Uterus (tissue), 4 donors: ENCODE measurements around the gene RPS19. TPM values are rescaled to one million over a fixed set of nuclear protein-coding genes. Genes with fewer than 3 reads are reported as not detected.

Experiments
- DNase-seq, 2 donors: peaks; one replicate each; pipeline ENCODE4 v3.0.0-alpha.2; 2019 to 2020
- H3K27ac ChIP-seq, 2 donors: fragments of 200-600 bp; sonication (generic); 1 replicate in 1 of 2; 2 replicates in 1 of 2; pipeline ENCODE4 v1.5.1; 2016 to 2018
- H3K27me3 ChIP-seq, 2 donors: fragments of 200-600 bp; sonication (generic); one replicate each; pipeline ENCODE4 v1.5.1; 2018 to 2019; ENCODE audit warnings: control low read depth in 1 of 2
- H3K36me3 ChIP-seq, 2 donors: fragments of 200-600 bp; sonication (generic); one replicate each; pipeline ENCODE4 v1.5.1; 2019; ENCODE audit warnings: control low read depth in 1 of 2
- H3K4me1 ChIP-seq, 2 donors: fragments of 200-600 bp; sonication (generic); one replicate each; pipeline ENCODE4 v1.5.1; 2018 to 2019; ENCODE audit warnings: control low read depth in 1 of 2
- H3K4me3 ChIP-seq, 2 donors: fragments of 200-600 bp; sonication (generic); 1 replicate in 1 of 2; 2 replicates in 1 of 2; pipeline ENCODE4 v1.5.1; 2018 to 2019; ENCODE audit warnings: mild to moderate bottlenecking in 1 of 2
- H3K9me3 ChIP-seq, 2 donors: fragments of 200-600 bp; sonication (generic); one replicate each; pipeline ENCODE4 v1.5.1; 2019; ENCODE audit warnings: control low read depth in 1 of 2
- CTCF ChIP-seq, 4 experiments: fragments of 200-600 bp in 2 of 4; fragments of 450-650 bp in 2 of 4; sonication (generic) in 2 of 4; IDR thresholded peaks; one replicate each; pipeline ENCODE4 v1.5.1; 2016 to 2019; ENCODE audit warnings: antibody characterized with exemption in 4 of 4, mild to moderate bottlenecking in 2 of 4, moderate library complexity in 1 of 4
- POLR2A ChIP-seq, 2 donors: fragments of 450-650 bp; IDR thresholded peaks; one replicate each; pipeline ENCODE4 v1.6.1; 2016; ENCODE audit warnings: antibody characterized with exemption in 2 of 2, mild to moderate bottlenecking in 1 of 2, moderate library complexity in 1 of 2
- intact Hi-C: fragments of 100-400 bp; cut with DNase I; formaldehyde crosslinking; loops from one replicate; pipeline ENCODE4 v1.15.1; 2023; ENCODE audit warnings: low total_unique reads
- total RNA-seq, 4 donors: library from RNA; depleted of rRNA in 3 of 4; stranded (reverse); fragments of >200 nt in 3 of 4; gene quantifications; one replicate each; pipeline versions ENCODE4 v1.1.0 to v1.2.4, GENCODE V29; 2014 to 2023
- donor health status: DM: yes; HTN: yes; CAD: no.

RPS19 gene
- total RNA-seq, 4 donors from 2014 or later: 324 to 1,895 (median 1,094) TPM

GRCh38 chr19:41905273-41906002, 45.4 kb downstream of the RPS19 start:
- no peaks in the 10 kb centered on the region for H3K36me3 ChIP-seq
- no peak for TF ChIP-seq POLR2A (IDR thresholded peaks at IDR 0.05)

GRCh38 chr19:41906271-41906670, 46.2 kb downstream of the RPS19 start:
- TF ChIP-seq POLR2A (IDR thresholded peaks at IDR 0.05) (no peak), CTCF (IDR thresholded peaks at IDR 0.05) (no peak)
- no peak for DNase-seq
- intact Hi-C loops: no loop called here

More at GRCh38 chr19:41905273-41906002, 45.4 kb downstream of the RPS19 start:
- no peak for DNase-seq
- intact Hi-C loops: no loop called here
- Histone ChIP-seq H3K27me3 (no peaks in the 10 kb centered on the region), H3K27ac (no peak overlapping the region), H3K9me3 (no peaks in the 10 kb centered on the region), H3K4me1 (no peaks in the 10 kb centered on the region), H3K4me3 (no peak overlapping the region)

GRCh38 chr19:41906916-41907680, 47.0 kb downstream of the RPS19 start:
- no peaks in the 10 kb centered on the region for H3K4me1 ChIP-seq
- H3K27ac ChIP-seq: no peak overlapping the region
- DNase-seq: no peak
- H3K27me3 ChIP-seq: peaks cover 0 to 4% of the 10 kb centered on the region in 2 donors
- H3K36me3 ChIP-seq: no peaks in the 10 kb centered on the region
- TF ChIP-seq POLR2A (IDR thresholded peaks at IDR 0.05) (no peak), CTCF (IDR thresholded peaks at IDR 0.05) (no peak)
- intact Hi-C loops: no loop called here
- no peak overlapping the region for H3K4me3 ChIP-seq
- no peaks in the 10 kb centered on the region for H3K9me3 ChIP-seq

More at GRCh38 chr19:41906271-41906670, 46.2 kb downstream of the RPS19 start:
- Histone ChIP-seq H3K9me3 (no peaks in the 10 kb centered on the region), H3K36me3 (no peaks in the 10 kb centered on the region), H3K27ac (no peak overlapping the region), H3K4me1 (no peaks in the 10 kb centered on the region), H3K4me3 (no peak overlapping the region), H3K27me3 (no peaks in the 10 kb centered on the region)

GRCh38 chr19:41907994-41908615, 48.0 kb downstream of the RPS19 start:
- Histone ChIP-seq H3K27ac (no peak overlapping the region), H3K36me3 (no peaks in the 10 kb centered on the region)
- TF ChIP-seq POLR2A (IDR thresholded peaks at IDR 0.05) (no peak), CTCF (IDR thresholded peaks at IDR 0.05) (no peak)

GRCh38 chr19:41908724-41909464, 48.8 kb downstream of the RPS19 start:
- no peak for DNase-seq
- Histone ChIP-seq H3K4me1 (no peaks in the 10 kb centered on the region), H3K4me3 (no peak overlapping the region), H3K9me3 (no peaks in the 10 kb centered on the region), H3K27me3 (peaks cover 9 to 14% of the 10 kb centered on the region in 2 donors), H3K27ac (no peak overlapping the region), H3K36me3 (no peaks in the 10 kb centered on the region)
- intact Hi-C loops: no loop called here
- TF ChIP-seq CTCF (IDR thresholded peaks at IDR 0.05): no peak
- TF ChIP-seq POLR2A (IDR thresholded peaks at IDR 0.05): no peak

More at GRCh38 chr19:41907994-41908615, 48.0 kb downstream of the RPS19 start:
- DNase-seq: no peak
- no peaks in the 10 kb centered on the region for H3K9me3 ChIP-seq
- H3K4me1 ChIP-seq: no peaks in the 10 kb centered on the region
- H3K4me3 ChIP-seq: no peak overlapping the region
- H3K27me3 ChIP-seq: peaks cover 5 to 12% of the 10 kb centered on the region in 2 donors
- intact Hi-C loops: no loop called here
